Stimulated activated naive CD8-positive, alpha-beta T cell treated with anti-CD3 and anti-CD28 coated beads, Interleukin-15, Interleukin-2, amounts not matched to agents 100 ng/mL and 50 ng/mL, for 24 hours (primary cell): ENCODE measurements around the gene USP31.

Experiments
- H3K27ac Mint-ChIP-seq: one replicate; pipeline ENCODE4 v1.8.0; 2021; ENCODE audit warnings: mild to moderate bottlenecking, mixed read lengths
- H3K27me3 Mint-ChIP-seq: one replicate; pipeline ENCODE4 v1.8.0; 2021; ENCODE audit warnings: mixed read lengths
- H3K36me3 Mint-ChIP-seq: one replicate; pipeline ENCODE4 v1.8.0; 2021; ENCODE audit warnings: low read depth, mixed read lengths
- H3K4me1 Mint-ChIP-seq: one replicate; pipeline ENCODE4 v1.8.0; 2021; ENCODE audit warnings: low read depth, mixed read lengths
- H3K4me3 Mint-ChIP-seq: one replicate; pipeline ENCODE4 v1.8.0; 2021; ENCODE audit warnings: mild to moderate bottlenecking, mixed read lengths
- H3K9me3 Mint-ChIP-seq: one replicate; pipeline ENCODE4 v1.8.0; 2021; ENCODE audit warnings: mixed read lengths

The USP31 gene

DNA sequence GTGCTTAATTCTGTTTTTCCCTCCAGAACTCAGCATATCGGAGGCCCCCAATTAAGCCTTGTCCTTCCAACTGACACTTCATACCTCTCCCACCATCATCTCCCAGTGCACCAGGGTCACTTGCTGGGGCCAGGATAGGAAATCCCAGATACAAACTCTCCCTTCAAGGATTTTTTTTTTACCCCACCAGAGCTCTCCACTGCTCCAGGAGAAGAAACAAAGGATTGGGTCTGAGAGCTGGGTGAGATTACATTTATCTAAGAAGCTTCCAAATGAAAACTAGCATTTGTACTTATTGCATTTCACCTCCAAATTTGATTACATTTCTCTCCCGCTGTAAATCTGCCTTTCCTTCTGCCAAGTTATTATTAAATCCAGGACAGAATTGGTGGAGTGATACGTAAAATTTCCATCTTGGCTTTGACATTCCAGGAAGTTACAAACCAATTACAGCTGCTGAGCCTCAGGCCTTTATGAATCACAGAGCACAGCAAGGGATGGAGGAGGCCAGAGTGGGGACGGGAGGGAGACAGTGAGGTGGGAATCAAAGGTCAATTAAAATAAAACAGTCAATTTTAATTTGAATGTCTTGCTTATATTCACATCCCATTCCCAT lies 123.5 kb downstream of the USP31 start:
- H3K27me3 Mint-ChIP-seq, result peaks cover 30% of the 10 kb centered on the region
- H3K4me1 Mint-ChIP-seq, result no peaks in the 10 kb centered on the region
- H3K9me3 Mint-ChIP-seq, result no peaks in the 10 kb centered on the region
- no peaks in the 10 kb centered on the region for H3K36me3 Mint-ChIP-seq
- no peak overlapping the region for H3K4me3 Mint-ChIP-seq
- H3K27ac Mint-ChIP-seq, result no peak overlapping the region

DNA sequence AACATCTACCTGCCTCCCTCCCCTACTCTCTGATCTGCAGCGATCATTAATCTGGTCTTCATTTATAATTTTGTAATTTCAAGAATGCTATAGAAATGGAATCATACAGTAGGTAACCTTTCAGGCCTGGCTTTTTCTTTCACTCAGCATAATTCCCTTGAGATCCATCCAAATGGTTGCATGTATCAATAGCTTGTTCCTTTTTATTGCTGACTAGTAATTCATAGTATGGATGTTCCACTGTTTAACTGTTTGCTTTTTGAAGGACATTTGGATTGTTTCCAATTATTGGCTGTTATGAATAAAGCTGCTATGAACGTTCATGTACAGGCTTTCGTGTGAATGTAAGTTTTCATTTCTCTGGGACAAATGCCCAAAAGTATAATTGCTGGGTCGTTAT lies 125.2 kb downstream of the USP31 start:
- no peaks in the 10 kb centered on the region for H3K4me1 Mint-ChIP-seq
- peaks cover 22% of the 10 kb centered on the region for H3K27me3 Mint-ChIP-seq
- H3K4me3 Mint-ChIP-seq, result no peak overlapping the region
- H3K36me3 Mint-ChIP-seq, result no peaks in the 10 kb centered on the region
- no peaks in the 10 kb centered on the region for H3K9me3 Mint-ChIP-seq
- no peak overlapping the region for H3K27ac Mint-ChIP-seq

DNA sequence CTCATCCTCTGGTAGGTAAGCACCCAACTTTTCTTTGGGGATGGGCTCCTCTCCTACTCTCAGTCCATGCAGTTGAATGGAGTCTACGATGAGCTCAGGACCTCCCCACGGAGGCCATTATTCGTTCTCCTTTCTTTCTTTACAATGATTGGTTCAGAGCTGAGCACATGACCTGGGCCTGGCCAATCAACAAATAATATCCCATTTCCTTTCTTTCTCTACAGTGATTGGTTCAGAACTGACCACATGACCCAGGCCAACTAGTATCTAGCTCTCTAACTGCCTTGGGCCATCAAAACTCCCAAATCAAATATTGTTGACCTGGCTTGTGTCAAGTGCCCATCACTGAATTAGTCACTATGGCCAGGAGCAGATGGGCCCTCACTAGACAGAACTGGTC lies 129.2 kb downstream of the USP31 start:
- Mint-ChIP-seq H3K27ac (no peak overlapping the region), H3K4me3 (no peak overlapping the region), H3K9me3 (no peaks in the 10 kb centered on the region), H3K36me3 (no peaks in the 10 kb centered on the region), H3K27me3 (peaks cover 9% of the 10 kb centered on the region), H3K4me1 (no peaks in the 10 kb centered on the region)

DNA sequence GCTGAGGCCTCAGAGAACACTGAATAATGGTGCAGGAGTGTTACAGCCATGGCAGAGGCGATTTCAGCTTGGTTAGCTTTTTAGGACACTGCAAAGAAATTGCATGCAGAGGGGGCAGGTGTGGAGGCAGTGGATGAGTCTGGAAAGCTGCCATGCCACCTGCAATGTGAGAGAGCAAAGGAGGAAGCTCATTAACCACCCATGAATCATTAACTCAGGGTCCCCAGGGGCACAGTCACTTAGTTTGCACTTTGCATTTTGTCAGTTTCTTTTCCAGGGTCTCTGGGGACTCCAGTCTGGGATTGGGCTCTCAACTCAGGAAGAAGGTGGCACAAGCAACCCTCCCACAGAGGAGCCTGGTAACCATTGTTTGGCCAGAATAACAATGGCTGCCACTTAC lies 132.9 kb downstream of the USP31 start:
- no peak overlapping the region for H3K27ac Mint-ChIP-seq
- H3K4me1 Mint-ChIP-seq, result no peaks in the 10 kb centered on the region
- H3K36me3 Mint-ChIP-seq, result no peaks in the 10 kb centered on the region
- no peak overlapping the region for H3K4me3 Mint-ChIP-seq
- H3K27me3 Mint-ChIP-seq, result peaks cover 8% of the 10 kb centered on the region
- H3K9me3 Mint-ChIP-seq, result no peaks in the 10 kb centered on the region

DNA sequence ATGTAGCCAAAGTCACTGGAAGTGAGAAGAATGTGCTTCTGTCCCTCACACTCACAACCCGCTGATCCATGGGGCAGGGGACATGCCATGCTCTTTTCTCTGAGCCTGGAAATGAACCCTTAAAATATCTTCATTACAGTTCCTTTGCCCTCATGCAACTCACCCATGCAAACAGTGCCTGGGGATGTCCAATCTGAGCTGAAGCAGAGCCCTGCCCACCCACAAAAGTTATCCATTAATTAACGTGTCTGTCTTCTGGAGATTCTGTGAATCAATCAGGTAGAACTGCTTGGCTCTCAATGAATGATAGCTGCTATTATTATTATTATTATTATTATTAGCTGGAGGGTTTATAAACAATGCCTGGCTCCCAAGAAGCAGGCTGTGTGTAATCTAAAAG lies 133.7 kb downstream of the USP31 start:
- H3K36me3 Mint-ChIP-seq, result no peaks in the 10 kb centered on the region
- no peaks in the 10 kb centered on the region for H3K4me1 Mint-ChIP-seq
- H3K9me3 Mint-ChIP-seq, result no peaks in the 10 kb centered on the region
- H3K4me3 Mint-ChIP-seq, result no peak overlapping the region
- H3K27ac Mint-ChIP-seq, result no peak overlapping the region
- H3K27me3 Mint-ChIP-seq, result peaks cover 8% of the 10 kb centered on the region

DNA sequence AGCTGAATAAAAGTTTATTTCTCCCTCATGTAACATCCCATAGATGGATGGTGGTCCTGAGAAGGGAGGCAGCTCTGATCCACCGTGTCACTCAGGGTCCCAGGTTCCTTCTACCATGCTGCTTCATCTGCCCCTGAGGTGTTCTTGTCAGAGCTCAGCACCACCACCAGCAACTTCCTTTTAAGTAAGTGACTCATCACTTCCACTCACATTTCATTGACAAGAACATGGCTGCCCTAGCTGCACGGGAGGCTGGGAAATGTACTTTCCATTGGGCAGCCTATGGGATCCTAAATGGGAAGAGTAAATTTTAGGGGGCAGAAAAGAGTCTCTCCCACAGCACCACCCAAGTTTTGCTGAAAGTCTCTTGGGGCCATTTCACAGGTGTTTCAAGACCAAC lies 134.7 kb downstream of the USP31 start:
- Mint-ChIP-seq H3K4me1 (no peaks in the 10 kb centered on the region), H3K4me3 (no peak overlapping the region), H3K36me3 (no peaks in the 10 kb centered on the region), H3K9me3 (no peaks in the 10 kb centered on the region), H3K27me3 (peaks cover 8% of the 10 kb centered on the region), H3K27ac (no peak overlapping the region)
